HG03103 (cell line): ENCODE data around the gene CLDN19.

Experiments
- ATAC-seq: cut with Tn5 transposase; IDR thresholded peaks from one replicate; pipeline ENCODE4 v1.9.1; 2021; ENCODE audit warnings: low read depth; ENCODE audit not compliant: unreplicated experiment

CLDN19 gene

GRCh38 chr1:42739753-42740700 is at the start of gene CLDN19:
TSS of gene CLDN19 (minus strand) at chr1:42740236. CDS start at chr1:42740063, 173 bp downstream.
- no peak for ATAC-seq

- no peak for ATAC-seq
Observed at GRCh38 chr1:42788021-42788420, 48.0 kb upstream of the CLDN19 start.

GRCh38 chr1:42786097-42786496 is 46.1 kb upstream of the CLDN19 start:
- no peak for ATAC-seq

GRCh38 chr1:42784946-42785693 is 45.1 kb upstream of the CLDN19 start, which contains the start of gene TMEM269:
TSS of gene TMEM269 (plus strand) at chr1:42784991. CDS start at chr1:42789894, 4,903 bp downstream.
- no peak for ATAC-seq

- no peak for ATAC-seq
Observed at GRCh38 chr1:42784547-42784945, 44.5 kb upstream of the CLDN19 start.

GRCh38 chr1:42783092-42783491 is 43.1 kb upstream of the CLDN19 start:
- no peak for ATAC-seq

GRCh38 chr1:42780176-42780575 is 40.1 kb upstream of the CLDN19 start:
- ATAC-seq, result no peak

GRCh38 chr1:42779725-42780124 is 39.7 kb upstream of the CLDN19 start:
- ATAC-seq, result no peak

- no peak for ATAC-seq
Observed at GRCh38 chr1:42777852-42778251, 37.8 kb upstream of the CLDN19 start.

- ATAC-seq, result no peak
Observed at GRCh38 chr1:42776502-42776901, 36.5 kb upstream of the CLDN19 start.

- no peak for ATAC-seq
Observed at GRCh38 chr1:42774928-42775526, 35.0 kb upstream of the CLDN19 start.

GRCh38 chr1:42773420-42773819 is 33.4 kb upstream of the CLDN19 start:
- no peak for ATAC-seq

- no peak for ATAC-seq
Observed at GRCh38 chr1:42769811-42770210, 29.8 kb upstream of the CLDN19 start.

GRCh38 chr1:42768172-42768571 is 28.1 kb upstream of the CLDN19 start:
- ATAC-seq, result no peak

- ATAC-seq, result peak; percentile 24
Observed at GRCh38 chr1:42767510-42768000, 27.5 kb upstream of the CLDN19 start.

- ATAC-seq, result peak; percentile 83
Observed at GRCh38 chr1:42766741-42767509, 26.9 kb upstream of the CLDN19 start, which contains the start of the genes C1orf50 and P3H1. TSS of gene C1orf50 (plus strand) at chr1:42767249. CDS start at chr1:42767312, 63 bp downstream. TSS of gene P3H1 (minus strand) at chr1:42767028. CDS start at chr1:42766971, 57 bp downstream.

- ATAC-seq, result peak; percentile 17
Observed at GRCh38 chr1:42765832-42766740, 26.1 kb upstream of the CLDN19 start.

GRCh38 chr1:42765269-42765668 is 25.2 kb upstream of the CLDN19 start:
- ATAC-seq, result no peak

- no peak for ATAC-seq
Observed at GRCh38 chr1:42762269-42762668, 22.2 kb upstream of the CLDN19 start.
